Measurements from ENCODE around the gene ALS2. TPM values are rescaled to one million over a fixed set of nuclear protein-coding genes. Genes with fewer than 3 reads are reported as not detected.

ALS2 gene
- total and polyA plus RNA-seq, 2 of the 8 experiments (the other 6 are each of a cell fraction or from before 2014, with no cell fraction given): 12.1 to 34.5 TPM

GRCh38 chr2:201712726-201713125 lies 68.0 kb downstream of the ALS2 start:
- H2BK5ac ChIP-seq (ENCODE audit: low read depth, low read length): no peak overlapping the region
- 82% methylated on average over 1 of the region's 1 CpG; no CpG with 5 or more reads in 1 of the 2 experiments for WGBS, 2 experiments (ENCODE audit: extremely low coverage in 1 of 2, insufficient coverage in 1 of 2, insufficient read length in 1 of 2, insufficient replicate concordance in 2 of 2, low coverage in 1 of 2, low lambda C conversion rate in 2 of 2, missing lambda C conversion rate in 1 of 2)
- H3K4me3 ChIP-seq (ENCODE audit: extremely low read depth in 1 of 4, insufficient read depth in 2 of 4, low read depth in 3 of 4, low read length in 4 of 4): no peak overlapping the region
- no peaks in the 10 kb centered on the region for H3K23me2 ChIP-seq (ENCODE audit: low read depth, low read length)
- H3K23ac ChIP-seq (ENCODE audit: insufficient read length): no peak overlapping the region
- no peak overlapping the region for H3K4ac ChIP-seq (replicated peaks; ENCODE audit: insufficient read length, low read depth, low read length)
- no peak overlapping the region for H4K91ac ChIP-seq (replicated peaks; ENCODE audit: insufficient read length, low read length)
- no peak overlapping the region for H2BK120ac ChIP-seq (replicated peaks; ENCODE audit: low read depth, low read length)
- no peak overlapping the region for H2AK5ac ChIP-seq (ENCODE audit: low read depth, low read length)
- H3K27me3 ChIP-seq (replicated peaks in 1 of 4; ENCODE audit: control insufficient read depth in 3 of 4, extremely low read depth in 1 of 4, insufficient read depth in 3 of 4, low read length in 3 of 4): no peaks in the 10 kb centered on the region
- no peaks in the 10 kb centered on the region for H3K79me2 ChIP-seq (ENCODE audit: control insufficient read depth in 1 of 2, insufficient read depth in 2 of 2, low read length in 2 of 2)
- H3K27ac ChIP-seq (ENCODE audit: low read depth, low read length): no peak overlapping the region
- no peak overlapping the region for H2BK15ac ChIP-seq (ENCODE audit: low read length)
- no peaks in the 10 kb centered on the region for H3K9me3 ChIP-seq (ENCODE audit: insufficient read depth in 2 of 2, low read depth in 1 of 2, low read length in 1 of 2)
- no peaks in the 10 kb centered on the region for H3K4me1 ChIP-seq (replicated peaks in 1 of 4; ENCODE audit: control insufficient read depth in 3 of 4, insufficient read depth in 4 of 4, low read length in 3 of 4)
- no peak overlapping the region for H4K5ac ChIP-seq (ENCODE audit: insufficient read length, low read depth, low read length)
- no peak overlapping the region for H2BK20ac ChIP-seq (ENCODE audit: low read length)
- FAIRE-seq: no peak
- no peak for DNase-seq (ENCODE audit: low read depth in 1 of 2, low spot score in 2 of 2)
- ChIA-PET CTCF (ENCODE audit: partially characterized antibody) (interaction anchor here (0.5 to 0.7 kb wide), 3 partner anchors 66 to 611 kb away, joined by 3 to 4 read pairs (median 3); no protein-coding TSS in a partner anchor), POLR2A (ENCODE audit: partially characterized antibody) (no interaction called here)
- H4K20me1 ChIP-seq (replicated peaks in 1 of 2; ENCODE audit: control insufficient read depth in 1 of 2, insufficient read depth in 2 of 2, low read length in 2 of 2): no peaks in the 10 kb centered on the region
- H3K14ac ChIP-seq (ENCODE audit: insufficient read length): no peak overlapping the region
- H3K79me1 ChIP-seq (ENCODE audit: low read depth, low read length): no peaks in the 10 kb centered on the region
- H2AFZ ChIP-seq (ENCODE audit: low read length): no peak overlapping the region
- H3K9ac ChIP-seq (replicated peaks in 1 of 4; ENCODE audit: extremely low read depth in 1 of 4, low read depth in 3 of 4, low read length in 3 of 4): no peak overlapping the region
- H3K18ac ChIP-seq (ENCODE audit: extremely low read depth, low read length): no peak overlapping the region
- H3K4me2 ChIP-seq (ENCODE audit: insufficient read depth in 1 of 2, low read depth in 2 of 2, low read length in 2 of 2): no peak overlapping the region
- no peak overlapping the region for H2BK12ac ChIP-seq (ENCODE audit: low read depth, low read length)
- peaks cover 2 to 34% (median 9%) of the 10 kb centered on the region in 4 experiments; a peak in 7 of 8 replicates for H3K36me3 ChIP-seq (ENCODE audit: control insufficient read depth in 2 of 4, insufficient read depth in 4 of 4, low read length in 3 of 4)
- H3K56ac ChIP-seq (replicated peaks; ENCODE audit: insufficient read length, low read depth, low read length): no peak overlapping the region
- no peak overlapping the region for H4K8ac ChIP-seq (ENCODE audit: extremely low read depth, insufficient read depth, low read length)
- TF ChIP-seq ASH2L (IDR thresholded peaks at IDR 0.05; ENCODE audit: low read length) (no peak), JUN (IDR thresholded peaks at IDR 0.05; ENCODE audit: low read depth, low read length) (no peak), RAD21 (IDR thresholded peaks at IDR 0.05 in 1 of 2, conservative IDR thresholded peaks at IDR 0.05 in 1 of 2; ENCODE audit: low read depth in 2 of 2, low read length in 2 of 2) (no peak), KDM1A (IDR thresholded peaks at IDR 0.05; ENCODE audit: borderline replicate concordance, low read length) (no peak), RFX5 (IDR thresholded peaks at IDR 0.05; ENCODE audit: borderline replicate concordance, low read depth, low read length) (no peak), SAP30 (IDR thresholded peaks at IDR 0.05; ENCODE audit: insufficient read depth, insufficient replicate concordance, low read length) (no peak), CHD2 (IDR thresholded peaks at IDR 0.05; ENCODE audit: low read length) (no peak), YY1 (IDR thresholded peaks at IDR 0.05; ENCODE audit: low read depth, low read length) (no peak), POLR2AphosphoS5 (IDR thresholded peaks at IDR 0.05; ENCODE audit: low read depth, low read length) (no peak), TAF1 (IDR thresholded peaks at IDR 0.05; ENCODE audit: low read depth, low read length) (no peak), RBBP5 (IDR thresholded peaks at IDR 0.05; ENCODE audit: borderline replicate concordance, low read depth, low read length) (no peak), CHD1 (IDR thresholded peaks at IDR 0.05; ENCODE audit: low read depth, low read length) (no peak), EGR1 (IDR thresholded peaks at IDR 0.05; ENCODE audit: borderline replicate concordance, low read depth, low read length) (no peak), SP4 (IDR thresholded peaks at IDR 0.05; ENCODE audit: low read length) (no peak), CBX5 (IDR thresholded peaks at IDR 0.05; ENCODE audit: low read depth, low read length) (no peak), CEBPB (IDR thresholded peaks at IDR 0.05; ENCODE audit: low read depth, low read length) (no peak)

Data from H1 (cell line).